HG02678 (cell line): ENCODE data around the gene IL9R.
"Not testable (repeated sequence)": the region's sequence is repeated elsewhere in the genome, so short reads cannot be mapped to it uniquely, and the experiment has no call there.

Source experiments
- ATAC-seq: cut with Tn5 transposase; IDR thresholded peaks from one replicate; pipeline ENCODE4 v1.9.1; 2021; ENCODE audit warnings: mild to moderate bottlenecking, moderate library complexity; ENCODE audit not compliant: unreplicated experiment

IL9R gene

GRCh38 chrX:155998116-155998515 lies 620 bp downstream of the IL9R start:
- ATAC-seq = no peak

GRCh38 chrX:155998761-155999510 lies 1.4 kb downstream of the IL9R start:
- ATAC-seq = no peak

- not testable (repeated sequence) for ATAC-seq
These were observed 2.3 kb downstream of the IL9R start for GRCh38 chrX:155999751-156000150.

GRCh38 chrX:156000361-156000926 lies 2.9 kb downstream of the IL9R start:
- no peak for ATAC-seq

GRCh38 chrX:156001001-156001666 lies 3.6 kb downstream of the IL9R start:
- no peak for ATAC-seq

- no peak for ATAC-seq
These were observed 4.1 kb downstream of the IL9R start for GRCh38 chrX:156001667-156002021.

GRCh38 chrX:156002507-156002906 lies 5.0 kb downstream of the IL9R start:
- ATAC-seq = no peak

GRCh38 chrX:156003486-156004185 lies 6.1 kb downstream of the IL9R start:
- no peak for ATAC-seq

- no peak for ATAC-seq
These were observed 6.8 kb downstream of the IL9R start for GRCh38 chrX:156004256-156004655.

- no peak for ATAC-seq
These were observed 7.2 kb downstream of the IL9R start for GRCh38 chrX:156004740-156005139.

- ATAC-seq = no peak
These were observed 7.6 kb downstream of the IL9R start for GRCh38 chrX:156005144-156005543.

GRCh38 chrX:156006468-156006867 lies 9.0 kb downstream of the IL9R start:
- not testable (repeated sequence) for ATAC-seq

GRCh38 chrX:156008379-156008778 lies 10.9 kb downstream of the IL9R start:
- ATAC-seq = not testable (repeated sequence)

GRCh38 chrX:156008915-156009314 lies 11.4 kb downstream of the IL9R start:
- ATAC-seq = no peak

GRCh38 chrX:156009691-156010090 lies 12.2 kb downstream of the IL9R start:
- not testable (repeated sequence) for ATAC-seq

- ATAC-seq = not testable (repeated sequence)
These were observed 15.9 kb downstream of the IL9R start for GRCh38 chrX:156013286-156013953.

- ATAC-seq = not testable (repeated sequence)
These were observed 22.4 kb downstream of the IL9R start for GRCh38 chrX:156019846-156020245.

GRCh38 chrX:156023002-156023401 lies 25.5 kb downstream of the IL9R start:
- not testable (repeated sequence) for ATAC-seq

- ATAC-seq = not testable (repeated sequence)
These were observed 27.5 kb downstream of the IL9R start for GRCh38 chrX:156024949-156025492.

GRCh38 chrX:156028653-156029237 lies 31.2 kb downstream of the IL9R start:
- not testable (repeated sequence) for ATAC-seq
